DMS 273 treated with DMSO at 0.1 percent for 48 hours (cell line): ENCODE measurements around the gene MALT1.
"Not testable (repeated sequence)": the region's sequence is repeated elsewhere in the genome, so short reads cannot be mapped to it uniquely, and the experiment has no call there.

Experiments
- DNase-seq: peaks from one replicate; lab custom pipeline; 2025; lab: John Stamatoyannopoulos, UW

The MALT1 gene

DNA sequence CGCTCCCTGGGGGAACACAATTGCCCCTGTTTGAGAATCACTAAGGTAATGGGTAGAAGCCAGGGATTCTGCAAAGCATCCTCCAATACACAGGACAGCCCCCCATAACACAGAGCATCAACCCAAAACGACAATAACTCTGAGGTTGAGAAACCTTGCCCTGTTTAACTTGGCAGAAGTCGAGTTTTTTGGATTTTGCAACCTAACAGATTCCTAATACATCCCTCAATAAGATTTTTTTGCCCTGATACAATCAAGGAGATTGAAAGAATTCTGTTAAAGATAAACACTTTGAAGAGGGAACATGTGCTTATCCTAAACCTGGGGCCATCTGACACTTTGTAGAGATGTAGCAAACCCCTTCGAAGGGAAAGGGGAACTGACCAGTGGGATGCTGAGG lies 100.9 kb downstream of the MALT1 start:
- no peak for DNase-seq

DNA sequence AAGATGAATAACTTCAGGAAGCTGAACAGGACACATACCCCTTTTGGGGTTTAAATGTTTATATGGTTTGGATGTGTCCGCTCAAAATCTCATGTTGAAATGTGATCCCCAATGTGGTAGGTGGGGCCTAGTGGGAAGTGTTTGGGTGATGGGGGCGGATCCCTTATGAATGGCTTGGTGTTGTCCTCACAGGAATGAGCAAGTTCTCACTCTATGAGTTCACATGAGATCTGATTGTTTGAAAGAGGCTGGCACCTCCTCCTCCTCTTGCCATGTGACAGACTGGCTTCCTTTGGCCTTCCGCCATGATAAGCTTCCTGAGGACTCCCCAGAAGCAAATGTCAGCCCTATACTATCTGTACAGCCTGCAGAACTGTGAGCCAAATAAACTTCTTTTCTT lies 104.8 kb downstream of the MALT1 start:
- no peak for DNase-seq

DNA sequence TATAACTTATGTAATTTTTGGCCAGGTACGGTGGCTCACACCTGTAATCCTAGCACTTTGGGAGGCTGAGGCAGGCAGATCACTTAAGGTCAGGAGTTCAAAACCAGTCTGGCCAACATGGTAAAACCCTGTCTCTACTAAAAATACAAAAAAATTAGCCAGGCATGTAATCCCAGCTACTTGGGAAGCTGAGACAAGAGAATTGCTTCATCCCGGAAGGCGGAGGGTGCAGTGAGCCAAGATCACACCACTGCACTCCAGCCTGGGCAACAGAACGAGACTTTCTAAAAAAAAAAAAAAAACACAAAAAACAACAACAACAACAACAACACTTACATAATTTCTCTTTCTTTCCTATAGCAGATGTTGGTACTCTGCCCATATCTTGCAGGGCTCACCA lies 105.3 kb downstream of the MALT1 start:
- DNase-seq: not testable (repeated sequence)

DNA sequence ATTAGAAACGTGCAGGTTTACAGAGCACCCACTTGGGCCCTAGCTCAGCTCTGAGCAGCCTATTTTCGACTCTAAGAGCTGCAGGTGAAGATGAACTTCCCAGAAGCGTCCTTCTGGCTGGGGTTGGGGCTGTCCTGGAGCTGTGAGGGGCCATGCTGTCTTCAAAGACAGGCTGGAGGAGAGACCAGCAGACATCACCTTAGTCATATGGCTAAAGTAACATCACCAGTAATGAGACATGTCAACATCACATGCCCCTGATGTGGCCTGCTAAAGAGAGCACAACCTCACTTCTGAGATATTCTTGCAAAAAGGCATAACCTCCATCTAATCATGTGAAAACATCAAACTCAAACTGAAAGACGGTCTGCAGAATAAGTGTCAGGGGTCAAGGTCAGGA lies 106.2 kb downstream of the MALT1 start:
- no peak for DNase-seq

DNA sequence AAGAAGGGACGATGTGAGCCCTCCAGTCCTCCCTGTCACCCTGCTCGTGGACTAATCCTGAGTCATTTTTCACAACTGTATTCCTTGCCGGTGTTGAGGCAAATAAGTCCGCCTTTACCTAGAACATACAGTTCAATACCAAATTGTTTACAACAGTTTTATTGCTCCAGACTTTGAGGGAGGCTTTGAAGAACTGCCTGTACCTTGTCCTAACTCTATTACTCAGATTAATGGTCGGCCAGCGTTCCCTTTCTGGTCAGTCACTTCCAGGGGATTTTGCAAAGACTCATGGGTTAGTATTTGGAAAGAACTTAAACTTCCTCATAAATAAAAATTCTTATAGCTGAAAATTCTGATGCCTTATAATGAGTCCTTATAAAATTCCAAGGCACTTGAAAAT lies 108.3 kb downstream of the MALT1 start:
- no peak for DNase-seq

DNA sequence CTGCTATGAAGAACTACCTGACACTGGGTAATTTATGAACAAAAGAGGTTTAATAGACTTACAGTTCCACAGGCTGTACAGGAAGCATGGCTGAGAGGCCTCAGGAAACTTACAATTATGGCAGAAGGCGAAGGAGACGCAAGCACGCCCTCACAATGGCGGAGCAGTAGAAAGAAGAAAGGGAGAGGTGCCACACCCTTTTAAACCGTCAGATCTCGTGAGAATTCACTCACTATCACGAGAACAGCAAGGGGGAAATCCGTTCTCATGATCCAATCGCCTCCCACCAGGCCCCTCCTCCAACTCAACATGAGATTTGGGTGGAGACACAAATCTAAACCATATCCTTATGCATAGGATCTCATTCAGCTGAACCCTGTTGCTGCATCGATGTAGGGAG lies 108.8 kb downstream of the MALT1 start:
- no peak for DNase-seq

DNA sequence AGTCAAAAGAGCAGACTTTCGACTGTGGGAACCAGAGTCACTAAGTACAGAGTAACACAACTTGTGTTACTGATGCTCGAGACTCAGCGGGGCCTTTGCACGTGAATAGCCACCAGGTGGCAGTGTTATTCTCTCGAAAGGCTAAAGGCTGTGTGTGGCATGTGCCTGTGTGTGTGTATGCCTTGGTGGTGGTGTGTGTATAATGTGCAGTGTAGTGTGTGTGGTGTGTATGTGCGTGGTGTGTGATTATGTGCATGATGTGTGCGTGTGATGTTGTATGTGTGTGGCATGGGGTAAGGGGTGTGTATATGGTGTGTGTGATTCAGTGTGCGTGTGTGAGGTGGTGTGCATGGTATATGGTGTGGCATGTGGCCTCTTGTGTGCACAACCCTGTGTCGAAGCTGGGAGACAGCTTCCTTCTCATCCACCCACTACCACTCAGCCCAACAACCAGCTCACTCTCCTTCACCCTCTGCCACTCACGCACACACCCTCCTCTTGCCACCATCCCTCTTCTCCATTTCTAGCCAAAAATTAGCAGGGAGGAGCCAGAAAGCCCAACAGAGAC lies 110.4 kb downstream of the MALT1 start:
- no peak for DNase-seq

DNA sequence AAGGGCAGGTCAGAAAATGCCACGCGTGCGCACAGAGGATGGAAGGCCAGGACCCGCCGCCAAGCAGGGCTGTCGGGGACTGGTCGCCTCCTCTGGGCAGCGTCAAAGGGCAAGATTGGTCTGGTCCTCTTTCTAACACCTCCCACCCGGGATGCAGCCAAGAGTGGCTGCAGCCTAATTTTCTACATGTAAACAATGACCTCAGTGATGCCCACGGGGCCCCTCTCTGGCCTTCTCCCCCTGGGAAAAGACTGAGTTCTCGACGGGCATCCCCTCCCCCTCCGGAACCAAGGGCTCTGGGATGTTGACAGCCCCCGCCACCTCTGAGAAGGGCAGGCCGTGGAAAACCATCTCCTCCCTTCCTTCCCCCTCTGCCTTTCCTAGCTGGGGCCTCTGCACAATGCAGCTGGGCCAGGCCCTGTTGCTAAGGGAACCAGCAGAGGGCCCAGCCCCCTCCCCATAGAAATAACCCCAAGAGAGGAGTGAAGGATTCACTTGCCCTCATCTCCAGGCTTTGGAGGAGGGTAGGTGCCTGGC lies 113.4 kb downstream of the MALT1 start:
- no peak for DNase-seq

DNA sequence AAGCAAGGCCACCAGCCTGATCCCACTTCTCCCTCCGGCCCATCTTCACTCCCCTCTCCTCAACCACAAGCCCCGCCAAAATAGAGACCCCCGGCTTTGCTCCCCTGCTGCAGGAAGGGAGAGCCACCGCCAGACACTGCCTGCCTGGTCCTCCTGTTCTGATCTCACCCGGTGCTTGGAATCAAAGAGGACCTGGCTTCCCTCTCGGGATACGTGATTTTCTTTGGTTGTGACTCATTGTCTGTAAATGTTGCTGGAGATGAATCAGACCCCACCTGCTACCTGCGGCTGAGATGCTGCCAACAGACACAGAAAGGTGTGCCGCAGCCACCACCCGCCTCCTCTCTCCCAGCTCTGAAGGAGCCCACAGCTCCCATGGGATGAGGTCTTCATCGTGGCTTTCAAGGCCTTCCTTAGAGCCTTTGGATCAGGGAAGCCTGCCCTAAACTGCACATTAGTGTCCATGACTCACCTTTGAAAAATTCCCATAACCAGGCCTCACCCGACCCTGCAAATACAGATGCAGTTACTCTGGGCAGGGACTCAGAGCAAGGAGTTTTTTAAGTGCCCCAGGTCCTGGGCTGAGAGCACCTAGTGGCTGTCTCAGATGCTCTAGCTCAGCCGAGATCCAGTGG lies 114.0 kb downstream of the MALT1 start:
- DNase-seq: no peak

DNA sequence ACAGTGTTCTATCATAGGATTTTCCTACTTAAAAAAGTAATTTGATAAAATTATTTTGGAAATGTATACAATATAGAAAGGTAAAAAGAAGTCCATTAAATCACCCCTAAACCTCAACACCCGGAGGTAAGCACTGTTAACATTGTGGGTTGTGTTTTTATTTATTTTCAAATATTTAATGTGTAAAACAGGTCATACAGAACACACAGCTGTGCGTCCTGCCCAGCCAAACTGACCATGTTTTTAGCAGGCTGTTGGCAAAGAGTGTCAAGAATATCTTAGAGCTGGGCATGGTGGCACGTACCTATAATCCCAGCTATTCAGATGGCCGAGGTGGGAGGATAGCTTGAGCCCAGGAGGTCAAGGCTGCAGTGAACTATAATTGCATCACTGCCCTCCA lies 114.6 kb downstream of the MALT1 start:
- DNase-seq: no peak

DNA sequence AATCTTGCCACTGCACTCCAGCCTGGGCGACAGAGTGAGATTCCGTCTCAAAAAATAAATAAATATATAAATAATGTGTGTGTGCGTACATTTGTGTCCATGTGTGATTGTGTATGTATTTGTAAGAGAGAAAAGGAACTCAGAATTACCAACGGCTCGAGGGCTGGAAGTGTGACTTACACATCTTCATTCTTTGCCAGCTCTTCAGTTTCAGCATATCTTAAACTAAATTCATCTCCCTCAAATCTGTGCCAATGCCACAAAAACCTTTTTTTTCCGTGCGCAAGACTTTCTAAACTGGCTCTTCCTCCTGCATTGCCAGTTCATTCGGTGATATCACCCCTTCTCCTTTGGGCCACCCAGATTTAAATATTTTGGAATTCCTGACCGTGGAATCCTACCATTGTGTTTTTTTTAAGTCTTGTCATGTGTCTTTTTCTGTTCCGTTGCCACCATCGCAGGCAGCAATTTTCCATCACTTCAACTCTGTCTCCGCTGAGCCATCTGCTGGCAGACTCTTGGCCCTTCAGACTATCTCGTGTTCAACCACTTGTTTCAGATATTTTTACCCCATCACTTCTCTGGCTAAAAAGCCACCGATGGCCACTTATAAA lies 116.4 kb downstream of the MALT1 start:
- DNase-seq: no peak

DNA sequence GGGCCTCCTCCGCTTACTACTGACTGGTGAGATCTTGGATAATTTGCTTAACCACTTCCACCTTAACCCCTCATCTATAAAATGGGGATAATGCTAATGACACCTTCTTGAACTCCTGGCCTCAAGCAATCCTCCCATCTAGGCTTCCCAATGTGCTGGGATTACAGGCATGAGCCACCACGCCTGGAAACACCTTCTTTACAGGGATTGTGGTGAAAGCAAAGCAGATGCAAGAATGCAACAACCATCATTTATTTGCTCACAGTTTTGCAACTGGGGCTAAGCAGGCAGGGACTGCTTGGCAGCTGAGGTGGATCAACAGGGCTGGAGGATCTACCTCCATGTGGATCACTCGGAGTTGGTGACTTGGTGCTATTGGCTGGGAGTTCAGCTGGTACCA lies 117.2 kb downstream of the MALT1 start:
- no peak for DNase-seq

DNA sequence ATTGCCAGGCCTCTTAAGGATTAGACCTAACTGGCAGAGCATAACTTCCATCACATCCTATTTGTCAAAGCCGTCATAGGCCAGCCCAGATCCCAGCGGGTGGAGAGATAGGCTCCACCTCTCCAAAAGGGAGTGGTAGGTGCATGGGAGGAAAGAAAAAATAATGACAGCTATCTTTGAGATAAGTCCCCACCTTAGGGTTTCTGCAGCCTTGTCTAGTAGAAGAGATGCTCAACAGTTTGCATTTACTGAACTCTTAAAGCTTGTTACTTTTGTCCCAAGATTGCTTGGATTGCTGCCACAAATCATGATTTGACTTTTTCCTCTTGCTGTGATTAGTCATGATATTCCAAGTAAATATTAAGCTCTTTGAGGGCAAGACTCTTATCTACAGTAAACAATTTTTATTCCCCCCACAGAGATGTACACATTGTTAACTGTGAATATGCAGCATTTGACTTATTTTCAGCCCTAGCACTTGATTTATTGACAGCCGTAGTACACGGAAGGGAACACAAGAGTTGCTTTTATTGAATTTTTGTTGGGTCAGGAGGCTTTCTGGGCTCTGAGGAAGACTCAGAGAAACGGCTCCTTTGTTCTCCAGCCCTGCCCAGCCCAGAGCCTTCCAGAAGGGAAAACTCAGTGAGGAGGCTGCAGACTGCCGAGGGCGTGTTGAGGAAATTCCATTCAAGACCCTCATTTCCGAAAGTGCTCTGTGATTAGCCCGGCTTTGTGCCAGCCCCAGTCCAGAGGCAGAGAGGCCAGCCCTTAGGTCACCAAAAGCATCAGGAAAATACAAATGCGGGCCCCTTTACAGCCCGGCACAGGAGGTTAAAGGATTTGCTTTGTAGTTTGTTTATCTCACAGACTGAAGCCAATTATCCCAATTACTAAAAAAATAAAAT lies 118.0 kb downstream of the MALT1 start:
- DNase-seq: no peak

DNA sequence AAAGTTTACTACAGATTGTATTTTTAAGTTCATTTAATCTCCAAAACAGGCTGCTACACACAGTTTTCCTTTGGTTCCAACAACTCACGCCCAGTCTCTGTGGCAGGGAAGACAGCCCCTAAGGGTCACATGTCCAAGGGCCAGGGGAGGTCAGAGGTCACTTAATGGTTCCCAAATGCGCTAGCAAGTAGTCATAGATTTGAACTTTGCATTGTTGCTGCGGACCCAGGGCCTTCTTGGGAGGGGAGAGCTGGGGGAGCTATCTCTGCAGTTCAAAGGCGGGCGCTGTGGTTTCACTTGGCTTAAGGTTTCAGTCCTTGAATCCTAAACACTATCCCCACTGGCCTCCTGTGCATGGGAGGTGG lies 118.6 kb downstream of the MALT1 start:
- no peak for DNase-seq

DNA sequence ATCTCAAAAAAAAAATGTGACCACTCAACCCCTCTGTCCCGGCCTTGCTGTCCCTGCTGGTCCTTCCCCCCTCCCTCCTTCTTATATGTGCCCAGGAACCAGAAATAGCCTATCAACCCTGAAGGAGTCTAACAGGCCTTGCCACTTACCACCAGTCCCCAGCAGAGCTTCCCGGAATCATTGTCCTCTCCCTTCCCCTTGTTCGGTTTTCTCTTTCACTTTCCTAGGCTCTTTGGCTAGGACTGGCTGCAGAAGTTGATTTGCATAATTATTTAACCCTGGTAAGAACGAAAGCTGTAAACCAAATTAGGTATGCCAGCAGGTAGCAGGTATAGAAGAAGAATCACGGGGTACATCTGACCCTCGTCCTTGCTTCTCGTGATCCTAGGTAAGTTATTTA lies 120.8 kb downstream of the MALT1 start:
- DNase-seq: no peak

DNA sequence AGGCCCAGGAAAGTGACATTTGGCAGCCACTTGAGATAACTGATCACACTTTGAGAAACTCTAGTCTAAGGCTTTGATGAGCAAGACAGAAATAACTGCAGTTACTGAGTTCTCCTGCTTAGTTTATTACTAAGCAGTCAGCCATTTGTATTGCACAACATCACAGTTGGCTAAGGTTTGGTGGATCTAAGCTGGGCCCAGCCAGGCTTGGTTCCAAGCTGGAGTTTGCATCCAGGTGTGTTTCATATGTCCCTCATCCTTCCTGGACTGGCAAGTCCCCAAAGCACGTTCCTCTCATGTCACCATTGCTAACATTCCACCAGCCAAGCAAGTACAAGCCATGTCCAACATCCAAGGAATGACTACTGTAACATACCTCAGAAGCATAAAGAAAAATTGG lies 122.1 kb downstream of the MALT1 start:
- DNase-seq: no peak

DNA sequence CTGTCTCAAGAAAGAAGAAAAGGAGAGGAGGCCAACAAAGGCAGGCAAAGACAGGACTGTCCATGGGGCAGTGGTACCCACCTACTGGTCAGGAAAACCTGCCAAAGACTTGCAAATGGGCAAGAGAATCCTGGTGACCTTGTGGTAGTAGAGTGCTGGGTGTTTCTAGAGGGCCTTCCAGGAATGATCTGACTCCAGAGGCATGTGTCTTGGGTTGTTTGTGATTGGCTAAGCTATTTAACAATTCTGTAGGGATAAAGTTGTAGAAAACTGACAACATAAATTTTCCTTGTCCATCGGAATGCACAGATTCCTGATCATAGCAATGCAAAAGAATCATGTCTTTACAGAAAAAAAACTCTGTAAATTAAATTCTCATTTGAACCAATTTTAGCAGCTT lies 125.0 kb downstream of the MALT1 start:
- DNase-seq: no peak

DNA sequence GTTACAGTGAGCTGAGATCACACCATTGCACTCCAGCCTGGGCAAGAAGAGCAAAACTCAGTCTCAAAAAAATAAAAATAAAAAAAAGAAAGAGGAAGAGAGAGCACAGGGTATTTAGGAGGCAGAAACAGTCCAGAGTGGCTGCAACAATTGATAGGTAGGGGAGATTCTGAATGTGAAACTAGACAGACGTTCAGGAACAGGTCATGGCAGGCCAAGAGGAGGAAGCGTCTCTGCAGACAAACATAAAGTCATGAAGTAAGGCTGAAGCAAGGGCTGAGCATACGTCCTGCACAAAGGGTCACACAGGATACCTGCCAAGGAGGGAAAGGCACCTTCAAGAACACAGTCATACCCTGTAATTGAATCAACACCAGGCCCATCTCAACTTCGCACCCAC lies 129.3 kb downstream of the MALT1 start:
- no peak for DNase-seq

DNA sequence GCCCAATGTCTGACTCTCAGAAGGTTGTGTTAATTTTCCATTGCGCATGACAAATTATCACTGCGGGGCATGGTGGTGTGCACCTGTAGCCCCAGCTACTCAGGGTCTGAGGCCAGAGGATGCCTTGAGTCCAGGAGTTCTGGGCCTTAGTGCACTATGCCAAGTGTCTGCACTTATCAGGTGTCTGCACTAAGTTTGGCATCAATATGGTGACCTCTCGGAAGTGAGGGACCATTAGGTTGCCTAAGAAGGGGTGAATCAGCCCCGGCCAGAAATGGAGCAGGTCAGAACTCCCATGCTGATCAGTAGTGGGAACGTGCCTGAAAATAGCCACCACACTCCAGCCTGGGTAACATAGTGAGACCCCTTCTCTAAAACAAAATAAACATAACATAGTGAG lies 131.7 kb downstream of the MALT1 start:
- no peak for DNase-seq

DNA sequence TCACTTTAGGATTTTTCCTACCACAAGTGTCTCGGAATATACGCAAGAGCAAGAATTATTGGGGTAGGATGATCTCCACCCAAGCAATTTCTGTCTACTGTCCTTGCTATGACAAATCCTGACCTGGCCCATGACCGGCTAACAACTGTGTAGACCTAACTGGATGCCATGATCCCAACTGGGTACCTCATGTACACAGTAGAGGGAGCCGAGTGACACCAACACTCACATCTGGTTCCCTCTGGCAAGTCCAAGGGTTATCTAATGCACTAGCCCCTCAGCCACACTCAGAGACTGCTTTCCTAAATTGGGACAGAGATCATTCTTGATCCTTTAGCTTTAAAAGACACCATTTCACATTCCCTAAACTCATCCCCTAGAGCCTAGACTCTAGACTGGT lies 132.7 kb downstream of the MALT1 start:
- DNase-seq: no peak
